Hepatocyte (in vitro differentiated cells): ENCODE data around the gene CDK18. TPM values are rescaled to one million over a fixed set of nuclear protein-coding genes. Genes with fewer than 3 reads are reported as not detected.

Source experiments
- DNase-seq: peaks from one replicate; pipeline ENCODE4 v3.0.0-alpha.2; 2016; ENCODE audit warnings: low spot score
- H2AFZ ChIP-seq: fragments of 200-600 bp; sonication (generic); 2 replicates; pipeline ENCODE4 v1.6.0; 2016; ENCODE audit warnings: antibody characterized with exemption, mild to moderate bottlenecking
- H3K27ac ChIP-seq: fragments of 200-600 bp; sonication (generic); 2 replicates; pipeline ENCODE4 v1.5.1; 2016; ENCODE audit warnings: mild to moderate bottlenecking
- H3K27me3 ChIP-seq: fragments of 200-600 bp; sonication (generic); 2 replicates; pipeline ENCODE4 v1.6.1; 2016
- H3K36me3 ChIP-seq: fragments of 200-600 bp; sonication (generic); replicated peaks from 2 replicates; pipeline ENCODE4 v1.5.1; 2016; ENCODE audit warnings: low read depth; ENCODE audit not compliant: insufficient read depth
- H3K4me1 ChIP-seq: fragments of 200-600 bp; sonication (generic); 2 replicates; pipeline ENCODE4 v1.5.1; 2016; ENCODE audit warnings: mild to moderate bottlenecking, moderate library complexity; ENCODE audit not compliant: insufficient read depth
- H3K4me2 ChIP-seq: fragments of 200-600 bp; sonication (generic); 2 replicates; pipeline ENCODE4 v1.6.0; 2016
- H3K4me3 ChIP-seq: fragments of 200-600 bp; sonication (generic); 2 replicates; pipeline ENCODE4 v1.5.1; 2016; ENCODE audit warnings: mild to moderate bottlenecking
- H3K79me2 ChIP-seq: fragments of 200-600 bp; sonication (generic); 2 replicates; pipeline ENCODE4 v1.6.0; 2017; ENCODE audit warnings: mild to moderate bottlenecking
- H3K9me2 ChIP-seq: fragments of 200-600 bp; sonication (generic); replicated peaks from 2 replicates; pipeline ENCODE4 v1.6.0; 2017; ENCODE audit warnings: mild to moderate bottlenecking; ENCODE audit not compliant: insufficient read depth
- H3K9me3 ChIP-seq: fragments of 200-600 bp; sonication (generic); 2 replicates; pipeline ENCODE4 v1.5.1; 2016; ENCODE audit warnings: low read depth, mild to moderate bottlenecking
- H4K20me1 ChIP-seq: fragments of 200-600 bp; sonication (generic); 2 replicates; pipeline ENCODE4 v1.6.0; 2016; ENCODE audit warnings: mild to moderate bottlenecking; ENCODE audit not compliant: insufficient read depth, poor library complexity, severe bottlenecking
- CTCF ChIP-seq: fragments of 200-600 bp; sonication (generic); IDR thresholded peaks from 2 replicates; pipeline ENCODE4 v1.5.1; 2016; ENCODE audit warnings: antibody characterized with exemption, mild to moderate bottlenecking; ENCODE audit not compliant: poor library complexity
- EZH2 ChIP-seq: fragments of 200-600 bp; sonication (generic); IDR thresholded peaks from 2 replicates; pipeline ENCODE4 v1.6.1; 2016; ENCODE audit warnings: antibody characterized with exemption, mild to moderate bottlenecking, borderline replicate concordance
- EZH2phosphoT487 ChIP-seq: fragments of 200-600 bp; sonication (generic); IDR thresholded peaks from one replicate; pipeline ENCODE4 v1.6.1; 2018; ENCODE audit warnings: antibody characterized with exemption, mild to moderate bottlenecking, low read depth, moderate library complexity; ENCODE audit not compliant: unreplicated experiment, severe bottlenecking
- WGBS: methylation state at CpG from one replicate; pipeline ENCODE4 v1.1.6; 2016; ENCODE audit warnings: low lambda C conversion rate; ENCODE audit errors: missing lambda C conversion rate; 5-methylcytosine and 5-hydroxymethylcytosine counted together
- polyA plus RNA-seq: library from polyadenylated mRNA; unstranded; fragments of >200 nt; fragmentation: Nextera tagmentation; extraction: Ambion mirVana; gene quantifications from 2 replicates; pipeline ENCODE4 v1.2.1, GENCODE V29; 2016
- total RNA-seq: library from RNA; depleted of rRNA; stranded (reverse); fragments of >200 nt; gene quantifications from 2 replicates; pipeline ENCODE4 v1.2.3, GENCODE V29; 2014

CDK18 gene
- total and polyA plus RNA-seq, 2 experiments from 2014 or later: 8.0 to 16.7 TPM

GRCh38 chr1:205536759-205537361 lies 32.4 kb downstream of the CDK18 start:
- no peaks in the 10 kb centered on the region for H3K9me2 ChIP-seq
- no peak for DNase-seq
- H3K27me3 ChIP-seq: no peaks in the 10 kb centered on the region
- TF ChIP-seq CTCF (no peak), EZH2 (no peak), EZH2phosphoT487 (no peak)
- no peaks in the 10 kb centered on the region for H4K20me1 ChIP-seq
- H3K4me1 ChIP-seq: no peaks in the 10 kb centered on the region
- no peak overlapping the region for H2AFZ ChIP-seq
- H3K4me2 ChIP-seq: no peak overlapping the region
- H3K36me3 ChIP-seq: no peaks in the 10 kb centered on the region
- H3K79me2 ChIP-seq: no peaks in the 10 kb centered on the region
- no peaks in the 10 kb centered on the region for H3K9me3 ChIP-seq
- WGBS: 79% methylated on average over 9 of the region's 9 CpGs
- H3K27ac ChIP-seq: no peak overlapping the region
- no peak overlapping the region for H3K4me3 ChIP-seq

GRCh38 chr1:205537386-205538018 lies 33.0 kb downstream of the CDK18 start:
- H3K36me3 ChIP-seq: no peaks in the 10 kb centered on the region
- DNase-seq: no peak
- TF ChIP-seq EZH2phosphoT487 (no peak), EZH2 (no peak), CTCF (no peak)
- H3K79me2 ChIP-seq: no peaks in the 10 kb centered on the region
- no peak overlapping the region for H2AFZ ChIP-seq
- no peak overlapping the region for H3K27ac ChIP-seq
- H4K20me1 ChIP-seq: no peaks in the 10 kb centered on the region
- no peak overlapping the region for H3K4me2 ChIP-seq
- no peaks in the 10 kb centered on the region for H3K4me1 ChIP-seq
- H3K4me3 ChIP-seq: no peak overlapping the region
- H3K27me3 ChIP-seq: no peaks in the 10 kb centered on the region
- 88% methylated on average over 10 of the region's 10 CpGs for WGBS
- no peaks in the 10 kb centered on the region for H3K9me2 ChIP-seq
- no peaks in the 10 kb centered on the region for H3K9me3 ChIP-seq

GRCh38 chr1:205538235-205538840 lies 33.9 kb downstream of the CDK18 start:
- no peaks in the 10 kb centered on the region for H3K9me3 ChIP-seq
- TF ChIP-seq EZH2 (no peak), EZH2phosphoT487 (no peak), CTCF (no peak)
- H3K79me2 ChIP-seq: no peaks in the 10 kb centered on the region
- no peak overlapping the region for H3K4me3 ChIP-seq
- no peaks in the 10 kb centered on the region for H3K36me3 ChIP-seq
- H3K27ac ChIP-seq: no peak overlapping the region
- no peak for DNase-seq
- H3K27me3 ChIP-seq: peaks cover 3% of the 10 kb centered on the region
- H2AFZ ChIP-seq: no peak overlapping the region
- H3K4me2 ChIP-seq: no peak overlapping the region
- peaks cover 4% of the 10 kb centered on the region for H3K4me1 ChIP-seq
- H3K9me2 ChIP-seq: no peaks in the 10 kb centered on the region
- H4K20me1 ChIP-seq: no peaks in the 10 kb centered on the region
- WGBS: 32% methylated on average over 5 of the region's 5 CpGs
